Cardiac muscle cell (in vitro differentiated cells and primary cell): Measurements from ENCODE around the gene DCUN1D2. TPM values are rescaled to one million over a fixed set of nuclear protein-coding genes. Genes with fewer than 3 reads are reported as not detected.

Experiments
- DNase-seq, 2 donors: peaks; one replicate each; pipeline versions ENCODE4 v3.0.0 to v3.0.0-alpha.2; 2010 to 2017; ENCODE audit warnings: low read depth in 1 of 2, low spot score in 1 of 2
- H3K27ac ChIP-seq: fragments of 200-600 bp; sonication (generic); 2 replicates; pipeline ENCODE4 v1.5.1; 2016
- H3K27me3 ChIP-seq: fragments of 200-600 bp; sonication (generic); 2 replicates; pipeline ENCODE4 v1.6.0; 2016; ENCODE audit warnings: control low read depth
- H3K36me3 ChIP-seq: fragments of 200-600 bp; sonication (generic); 2 replicates; pipeline ENCODE4 v1.5.1; 2016; ENCODE audit warnings: control low read depth
- H3K4me1 ChIP-seq: fragments of 200-600 bp; sonication (generic); 2 replicates; pipeline ENCODE4 v1.8.1; 2017; ENCODE audit warnings: low read depth, mild to moderate bottlenecking, mixed run types
- H3K4me3 ChIP-seq: fragments of 200-600 bp; sonication (generic); 2 replicates; pipeline ENCODE4 v1.5.1; 2016; ENCODE audit warnings: mild to moderate bottlenecking
- H3K9me3 ChIP-seq: fragments of 200-600 bp; sonication (generic); 2 replicates; pipeline ENCODE4 v1.5.1; 2017; ENCODE audit warnings: low read depth, mild to moderate bottlenecking, control low read depth
- CTCF ChIP-seq: IDR thresholded peaks from 2 replicates; pipeline ENCODE4 v1.5.1; 2012; ENCODE audit warnings: low read depth, mild to moderate bottlenecking, low read length
- polyA plus RNA-seq: library from polyadenylated mRNA; unstranded; fragments of >200 nt; fragmentation: Nextera tagmentation; extraction: Ambion mirVana; gene quantifications from 2 replicates; pipeline ENCODE4 v1.2.1, GENCODE V29; 2016
- total RNA-seq: library from RNA; depleted of rRNA; stranded (reverse); fragments of >200 nt; gene quantifications from 2 replicates; pipeline ENCODE4 v1.2.3, GENCODE V29; 2016

Gene DCUN1D2
- total and polyA plus RNA-seq, 2 experiments from 2014 or later = 23.7 to 32.4 TPM

GRCh38 chr13:113499936-113500335 is 9.4 kb upstream of the DCUN1D2 start:
- peaks cover 5% of the 10 kb centered on the region for H3K4me1 ChIP-seq
- H3K27ac ChIP-seq = no peak overlapping the region
- H3K27me3 ChIP-seq = no peaks in the 10 kb centered on the region
- H3K4me3 ChIP-seq = no peak overlapping the region
- DNase-seq = no peak
- TF ChIP-seq CTCF = no peak
- peaks cover 77% of the 10 kb centered on the region for H3K36me3 ChIP-seq
- no peaks in the 10 kb centered on the region for H3K9me3 ChIP-seq

- DNase-seq = no peak
- Histone ChIP-seq H3K4me3 (no peak overlapping the region), H3K27ac (no peak overlapping the region), H3K4me1 (peaks cover 5% of the 10 kb centered on the region), H3K36me3 (peaks cover 69% of the 10 kb centered on the region), H3K9me3 (no peaks in the 10 kb centered on the region), H3K27me3 (no peaks in the 10 kb centered on the region)
- TF ChIP-seq CTCF = no peak
Observed at GRCh38 chr13:113498905-113499304, 8.4 kb upstream of the DCUN1D2 start.

- peaks cover 5% of the 10 kb centered on the region for H3K4me1 ChIP-seq
- H3K36me3 ChIP-seq = peaks cover 55% of the 10 kb centered on the region
- no peak for TF ChIP-seq CTCF
- DNase-seq = no peak
- no peak overlapping the region for H3K27ac ChIP-seq
- no peak overlapping the region for H3K4me3 ChIP-seq
- no peaks in the 10 kb centered on the region for H3K9me3 ChIP-seq
- no peaks in the 10 kb centered on the region for H3K27me3 ChIP-seq
Observed at GRCh38 chr13:113497217-113497616, 6.7 kb upstream of the DCUN1D2 start.

GRCh38 chr13:113495494-113496210 is 5.1 kb upstream of the DCUN1D2 start:
- DNase-seq = peak; percentile 34 to 47
- H3K4me1 ChIP-seq = peaks cover 5% of the 10 kb centered on the region
- H3K36me3 ChIP-seq = peaks cover 39% of the 10 kb centered on the region
- H3K27ac ChIP-seq = no peak overlapping the region
- no peaks in the 10 kb centered on the region for H3K9me3 ChIP-seq
- TF ChIP-seq CTCF = no peak
- H3K27me3 ChIP-seq = no peaks in the 10 kb centered on the region
- no peak overlapping the region for H3K4me3 ChIP-seq

- Histone ChIP-seq H3K27ac (no peak overlapping the region), H3K9me3 (no peaks in the 10 kb centered on the region), H3K4me1 (peaks cover 9% of the 10 kb centered on the region), H3K36me3 (peaks cover 18% of the 10 kb centered on the region), H3K27me3 (no peaks in the 10 kb centered on the region), H3K4me3 (no peak overlapping the region)
- no peak for TF ChIP-seq CTCF
- DNase-seq = peak in 1 of 2 donors; percentile 93
Observed at GRCh38 chr13:113493315-113493951, 2.9 kb upstream of the DCUN1D2 start.
